ENCODE measurements around the gene NAALADL2. TPM values are rescaled to one million over a fixed set of nuclear protein-coding genes. Genes with fewer than 3 reads are reported as not detected.

The NAALADL2 gene
- total and polyA plus RNA-seq, 2 donors (not counting 1 experiment from before 2014, with no cell fraction given): not detected

GRCh38 chr3:175443682-175444081 lies 584.5 kb downstream of the NAALADL2 start:
- TF ChIP-seq CTCF (IDR thresholded peaks at IDR 0.05): no peak
- TF ChIP-seq EZH2 (IDR thresholded peaks at IDR 0.05; ENCODE audit: borderline replicate concordance, insufficient read depth, low read depth, low read length, poor library complexity, severe bottlenecking): no peak
- 77% methylated on average over 2 of the region's 3 CpGs for WGBS (ENCODE audit: insufficient coverage)
- DNase-seq: no peak

GRCh38 chr3:175445741-175446140 lies 586.6 kb downstream of the NAALADL2 start:
- POLR2A ChIA-PET: no interaction called here
- WGBS (ENCODE audit: insufficient coverage): no CpG with 5 or more reads among the region's 3 CpGs
- DNase-seq: no peak

More at GRCh38 chr3:175443682-175444081, 584.5 kb downstream of the NAALADL2 start:
- H3K27ac Mint-ChIP-seq: no peak overlapping the region
- Histone ChIP-seq H3K4me2 (replicated peaks; ENCODE audit: low read depth, low read length, poor library complexity, severe bottlenecking) (no peak overlapping the region), H3K27ac (ENCODE audit: low read length in 2 of 2) (no peak overlapping the region), H2AFZ (ENCODE audit: insufficient read depth, low read depth, low read length, poor library complexity, severe bottlenecking) (no peak overlapping the region), H3K4me3 (ENCODE audit: control extremely low read depth in 1 of 5, extremely low read depth in 1 of 5, insufficient read depth in 1 of 5, low read depth in 2 of 5, low read length in 4 of 5) (no peak overlapping the region), H3K9ac (ENCODE audit: low read length) (no peak overlapping the region), H3K9me3 (ENCODE audit: control extremely low read depth in 1 of 3, control insufficient read depth in 2 of 3, insufficient read depth in 1 of 3, low read length in 2 of 3) (no peaks in the 10 kb centered on the region), H3K79me2 (ENCODE audit: control insufficient read depth, insufficient read depth, low read length) (no peaks in the 10 kb centered on the region), H3K27me3 (replicated peaks in 1 of 4; ENCODE audit: control extremely low read depth in 1 of 4, control insufficient read depth in 3 of 4, insufficient read depth in 4 of 4, low read length in 3 of 4) (no peaks in the 10 kb centered on the region), H3K36me3 (replicated peaks in 1 of 2; ENCODE audit: control extremely low read depth in 1 of 2, control insufficient read depth in 1 of 2, extremely low read depth in 1 of 2, insufficient read depth in 2 of 2, low read length in 1 of 2) (no peaks in the 10 kb centered on the region), H4K20me1 (ENCODE audit: control insufficient read depth, insufficient read depth, low read length, poor library complexity, severe bottlenecking) (no peaks in the 10 kb centered on the region), H3K4me1 (ENCODE audit: control insufficient read depth in 2 of 2, insufficient read depth in 2 of 2, low read length in 2 of 2) (no peaks in the 10 kb centered on the region)
- ATAC-seq (ENCODE audit: low read depth): no peak
- CTCF ChIA-PET: no interaction called here
- H3K4me3 Mint-ChIP-seq: no peak overlapping the region
- peaks cover 6% of the 10 kb centered on the region for H3K9me3 Mint-ChIP-seq (ENCODE audit: insufficient read depth)
- intact Hi-C loops (cut with micrococcal nuclease): no loop called here
- H3K27me3 Mint-ChIP-seq: no peaks in the 10 kb centered on the region
- H3K4me1 Mint-ChIP-seq: no peaks in the 10 kb centered on the region
- POLR2A ChIA-PET: no interaction called here

More at GRCh38 chr3:175445741-175446140, 586.6 kb downstream of the NAALADL2 start:
- TF ChIP-seq EZH2 (IDR thresholded peaks at IDR 0.05; ENCODE audit: borderline replicate concordance, insufficient read depth, low read depth, low read length, poor library complexity, severe bottlenecking) (no peak), CTCF (IDR thresholded peaks at IDR 0.05) (no peak)
- Histone ChIP-seq H3K36me3 (replicated peaks in 1 of 2; ENCODE audit: control extremely low read depth in 1 of 2, control insufficient read depth in 1 of 2, extremely low read depth in 1 of 2, insufficient read depth in 2 of 2, low read length in 1 of 2) (no peaks in the 10 kb centered on the region), H3K27me3 (replicated peaks in 1 of 4; ENCODE audit: control extremely low read depth in 1 of 4, control insufficient read depth in 3 of 4, insufficient read depth in 4 of 4, low read length in 3 of 4) (no peaks in the 10 kb centered on the region), H3K27ac (ENCODE audit: low read length in 2 of 2) (no peak overlapping the region), H3K4me2 (replicated peaks; ENCODE audit: low read depth, low read length, poor library complexity, severe bottlenecking) (no peak overlapping the region), H3K4me3 (ENCODE audit: control extremely low read depth in 1 of 5, extremely low read depth in 1 of 5, insufficient read depth in 1 of 5, low read depth in 2 of 5, low read length in 4 of 5) (no peak overlapping the region), H3K4me1 (ENCODE audit: control insufficient read depth in 2 of 2, insufficient read depth in 2 of 2, low read length in 2 of 2) (no peaks in the 10 kb centered on the region), H3K9ac (ENCODE audit: low read length) (no peak overlapping the region), H4K20me1 (ENCODE audit: control insufficient read depth, insufficient read depth, low read length, poor library complexity, severe bottlenecking) (no peaks in the 10 kb centered on the region), H3K9me3 (ENCODE audit: control extremely low read depth in 1 of 3, control insufficient read depth in 2 of 3, insufficient read depth in 1 of 3, low read length in 2 of 3) (no peaks in the 10 kb centered on the region), H3K79me2 (ENCODE audit: control insufficient read depth, insufficient read depth, low read length) (no peaks in the 10 kb centered on the region), H2AFZ (ENCODE audit: insufficient read depth, low read depth, low read length, poor library complexity, severe bottlenecking) (no peak overlapping the region)
- ATAC-seq (ENCODE audit: low read depth): no peak
- Mint-ChIP-seq H3K27ac (no peak overlapping the region), H3K4me3 (no peak overlapping the region), H3K27me3 (no peaks in the 10 kb centered on the region), H3K9me3 (ENCODE audit: insufficient read depth) (peaks cover 3% of the 10 kb centered on the region), H3K4me1 (no peaks in the 10 kb centered on the region)
- intact Hi-C loops (cut with micrococcal nuclease): no loop called here
- CTCF ChIA-PET: no interaction called here

Data from B cell (primary cell).